Activated T-helper 1 cell treated with anti-CD3 and anti-CD28 coated beads, Interleukin-12 subunit alpha, Interleukin-12 subunit beta, Interleukin-2, Interleukin-4 antibody, amounts not matched to agents 30 ng/mL and 10 ng/mL and 1 ng/mL, durations not matched to agents 14 hours and 24 hours and 36 hours (primary cell): ENCODE data around the gene TMEM117. TPM values are rescaled to one million over a fixed set of nuclear protein-coding genes. Genes with fewer than 3 reads are reported as not detected.

Source experiments
- DNase-seq: peaks from one replicate; pipeline ENCODE4 v3.0.0; 2021; ENCODE audit warnings: low spot score
- H3K27ac Mint-ChIP-seq: one replicate; pipeline ENCODE4 v1.8.0; 2021; ENCODE audit warnings: mild to moderate bottlenecking, mixed read lengths
- H3K27me3 Mint-ChIP-seq: one replicate; pipeline ENCODE4 v1.8.0; 2022; ENCODE audit warnings: mild to moderate bottlenecking, moderate library complexity, mixed read lengths; ENCODE audit not compliant: insufficient read depth
- H3K36me3 Mint-ChIP-seq: one replicate; pipeline ENCODE4 v1.8.0; 2021; ENCODE audit warnings: low read depth, mixed read lengths
- H3K4me1 Mint-ChIP-seq: one replicate; pipeline ENCODE4 v1.8.0; 2021; ENCODE audit warnings: low read depth, mixed read lengths
- H3K4me3 Mint-ChIP-seq: one replicate; pipeline ENCODE4 v1.8.0; 2021; ENCODE audit warnings: mild to moderate bottlenecking, moderate library complexity, mixed read lengths
- H3K9me3 Mint-ChIP-seq: one replicate; pipeline ENCODE4 v1.8.0; 2021; ENCODE audit warnings: mixed read lengths
- intact Hi-C: fragments of 100-400 bp; cut with micrococcal nuclease; formaldehyde crosslinking; loops from one replicate; pipeline ENCODE4 v1.15.1; 2024
- total RNA-seq: library from RNA; stranded (reverse); gene quantifications from 2 replicates; pipeline ENCODE4 v1.2.3, GENCODE V29; 2022

The TMEM117 gene
- total RNA-seq, 1 donor from 2014 or later = 2.2 TPM

- no peaks in the 10 kb centered on the region for H3K27me3 Mint-ChIP-seq
- H3K4me1 Mint-ChIP-seq = no peaks in the 10 kb centered on the region
- DNase-seq = no peak
- no peak overlapping the region for H3K4me3 Mint-ChIP-seq
- H3K36me3 Mint-ChIP-seq = no peaks in the 10 kb centered on the region
- no peaks in the 10 kb centered on the region for H3K9me3 Mint-ChIP-seq
- H3K27ac Mint-ChIP-seq = no peak overlapping the region
- intact Hi-C loops = no loop called here
These were observed 292.3 kb downstream of the TMEM117 start for GRCh38 chr12:44127966-44128710.

DNA sequence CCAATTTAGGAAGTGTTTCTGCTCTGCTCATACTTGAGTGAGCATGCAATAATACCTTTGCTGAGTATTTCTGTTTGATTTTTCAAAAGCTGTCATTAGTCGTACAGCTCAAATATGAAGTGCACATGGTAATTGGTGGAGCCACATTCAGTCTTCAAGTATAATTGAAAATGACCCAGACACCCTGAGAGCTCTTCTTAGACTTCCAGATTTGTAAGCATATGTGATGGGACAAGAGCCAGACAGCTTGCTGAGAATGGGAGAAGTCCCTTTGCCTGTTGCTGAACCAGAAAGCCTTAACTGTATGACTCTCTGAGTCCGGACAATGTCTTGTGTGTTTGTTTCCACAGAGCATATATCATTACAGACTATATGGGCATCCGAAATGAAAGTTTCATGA, 307.3 kb downstream of the TMEM117 start:
- no peaks in the 10 kb centered on the region for H3K36me3 Mint-ChIP-seq
- H3K27ac Mint-ChIP-seq = no peak overlapping the region
- DNase-seq = no peak
- no peaks in the 10 kb centered on the region for H3K9me3 Mint-ChIP-seq
- intact Hi-C loops = no loop called here
- no peaks in the 10 kb centered on the region for H3K4me1 Mint-ChIP-seq
- no peaks in the 10 kb centered on the region for H3K27me3 Mint-ChIP-seq
- H3K4me3 Mint-ChIP-seq = no peak overlapping the region

- Mint-ChIP-seq H3K4me3 (no peak overlapping the region), H3K27ac (no peak overlapping the region), H3K4me1 (no peaks in the 10 kb centered on the region), H3K27me3 (no peaks in the 10 kb centered on the region), H3K9me3 (no peaks in the 10 kb centered on the region), H3K36me3 (no peaks in the 10 kb centered on the region)
- no peak for DNase-seq
- intact Hi-C loops = no loop called here
These were observed 313.1 kb downstream of the TMEM117 start for GRCh38 chr12:44148936-44149335.

- no peaks in the 10 kb centered on the region for H3K4me1 Mint-ChIP-seq
- no peaks in the 10 kb centered on the region for H3K27me3 Mint-ChIP-seq
- DNase-seq = no peak
- H3K9me3 Mint-ChIP-seq = no peaks in the 10 kb centered on the region
- H3K4me3 Mint-ChIP-seq = no peak overlapping the region
- H3K36me3 Mint-ChIP-seq = no peaks in the 10 kb centered on the region
- intact Hi-C loops = no loop called here
- H3K27ac Mint-ChIP-seq = no peak overlapping the region
These were observed 318.2 kb downstream of the TMEM117 start for GRCh38 chr12:44154128-44154527.

- Mint-ChIP-seq H3K27me3 (no peaks in the 10 kb centered on the region), H3K27ac (no peak overlapping the region), H3K9me3 (no peaks in the 10 kb centered on the region), H3K36me3 (no peaks in the 10 kb centered on the region), H3K4me3 (no peak overlapping the region), H3K4me1 (no peaks in the 10 kb centered on the region)
- intact Hi-C loops = no loop called here
- DNase-seq = no peak
These were observed 319.5 kb downstream of the TMEM117 start for GRCh38 chr12:44155358-44155757.

- Mint-ChIP-seq H3K27ac (no peak overlapping the region), H3K4me3 (no peak overlapping the region), H3K4me1 (no peaks in the 10 kb centered on the region), H3K9me3 (no peaks in the 10 kb centered on the region), H3K36me3 (no peaks in the 10 kb centered on the region), H3K27me3 (no peaks in the 10 kb centered on the region)
- intact Hi-C loops = no loop called here
- DNase-seq = no peak
These were observed 321.5 kb downstream of the TMEM117 start for GRCh38 chr12:44157359-44157758.

GRCh38 chr12:44158746-44159145, 322.9 kb downstream of the TMEM117 start:
- no peaks in the 10 kb centered on the region for H3K4me1 Mint-ChIP-seq
- H3K27ac Mint-ChIP-seq = no peak overlapping the region
- no peaks in the 10 kb centered on the region for H3K36me3 Mint-ChIP-seq
- H3K9me3 Mint-ChIP-seq = no peaks in the 10 kb centered on the region
- no peak for DNase-seq
- H3K27me3 Mint-ChIP-seq = no peaks in the 10 kb centered on the region
- no peak overlapping the region for H3K4me3 Mint-ChIP-seq
- intact Hi-C loops = no loop called here

DNA sequence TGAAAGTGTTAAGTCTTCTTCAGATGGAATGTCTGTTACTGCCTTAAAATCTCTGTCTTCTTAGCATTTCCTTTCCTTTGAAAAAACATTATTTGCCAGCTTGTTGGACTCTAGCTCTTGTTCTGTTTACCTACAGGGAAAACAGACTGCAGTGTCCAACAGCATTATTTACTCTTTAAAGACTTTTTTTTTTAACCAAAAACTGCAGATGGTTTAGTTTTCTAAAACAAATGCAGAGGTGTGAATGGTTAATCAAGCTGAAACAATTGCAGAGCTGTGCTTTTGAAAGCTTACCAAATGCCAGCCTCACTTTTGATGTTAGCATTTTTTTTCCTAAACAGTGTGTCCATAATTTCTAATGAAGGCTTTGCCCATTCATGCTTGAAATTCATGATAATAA, 323.3 kb downstream of the TMEM117 start:
- H3K9me3 Mint-ChIP-seq = no peaks in the 10 kb centered on the region
- H3K4me1 Mint-ChIP-seq = no peaks in the 10 kb centered on the region
- H3K4me3 Mint-ChIP-seq = no peak overlapping the region
- no peaks in the 10 kb centered on the region for H3K27me3 Mint-ChIP-seq
- no peak overlapping the region for H3K27ac Mint-ChIP-seq
- intact Hi-C loops = no loop called here
- H3K36me3 Mint-ChIP-seq = no peaks in the 10 kb centered on the region
- no peak for DNase-seq

DNA sequence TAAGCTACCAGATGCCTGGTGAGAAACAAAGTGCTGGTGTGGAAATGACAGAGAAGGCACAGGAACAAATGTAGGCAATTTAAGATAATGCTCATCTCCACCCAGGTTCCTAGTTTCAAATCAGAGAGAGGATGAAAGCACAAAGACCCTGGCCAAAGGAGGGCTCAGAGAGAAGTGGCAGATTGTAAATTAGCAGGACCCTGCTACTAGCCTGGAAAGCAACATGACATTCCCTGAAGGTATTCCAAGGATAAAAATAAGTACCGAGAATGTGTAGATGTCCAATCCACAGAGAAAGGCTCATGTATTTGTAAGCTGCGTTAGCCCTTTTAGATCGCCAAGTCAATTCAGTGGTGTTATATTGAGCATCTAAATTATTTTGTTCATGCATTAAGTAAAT, 324.0 kb downstream of the TMEM117 start:
- H3K4me3 Mint-ChIP-seq = no peak overlapping the region
- no peaks in the 10 kb centered on the region for H3K27me3 Mint-ChIP-seq
- no peaks in the 10 kb centered on the region for H3K4me1 Mint-ChIP-seq
- intact Hi-C loops = no loop called here
- no peaks in the 10 kb centered on the region for H3K9me3 Mint-ChIP-seq
- no peak for DNase-seq
- H3K36me3 Mint-ChIP-seq = no peaks in the 10 kb centered on the region
- no peak overlapping the region for H3K27ac Mint-ChIP-seq

- intact Hi-C loops = no loop called here
- no peak overlapping the region for H3K4me3 Mint-ChIP-seq
- no peaks in the 10 kb centered on the region for H3K4me1 Mint-ChIP-seq
- no peaks in the 10 kb centered on the region for H3K9me3 Mint-ChIP-seq
- H3K27ac Mint-ChIP-seq = no peak overlapping the region
- DNase-seq = no peak
- no peaks in the 10 kb centered on the region for H3K36me3 Mint-ChIP-seq
- H3K27me3 Mint-ChIP-seq = no peaks in the 10 kb centered on the region
These were observed 327.1 kb downstream of the TMEM117 start for GRCh38 chr12:44162961-44163360.

- Mint-ChIP-seq H3K9me3 (peaks cover 9% of the 10 kb centered on the region), H3K27ac (no peak overlapping the region), H3K4me1 (no peaks in the 10 kb centered on the region), H3K4me3 (no peak overlapping the region), H3K27me3 (no peaks in the 10 kb centered on the region), H3K36me3 (no peaks in the 10 kb centered on the region)
- intact Hi-C loops = no loop called here
- DNase-seq = no peak
These were observed 338.2 kb downstream of the TMEM117 start for GRCh38 chr12:44174053-44174452.

DNA sequence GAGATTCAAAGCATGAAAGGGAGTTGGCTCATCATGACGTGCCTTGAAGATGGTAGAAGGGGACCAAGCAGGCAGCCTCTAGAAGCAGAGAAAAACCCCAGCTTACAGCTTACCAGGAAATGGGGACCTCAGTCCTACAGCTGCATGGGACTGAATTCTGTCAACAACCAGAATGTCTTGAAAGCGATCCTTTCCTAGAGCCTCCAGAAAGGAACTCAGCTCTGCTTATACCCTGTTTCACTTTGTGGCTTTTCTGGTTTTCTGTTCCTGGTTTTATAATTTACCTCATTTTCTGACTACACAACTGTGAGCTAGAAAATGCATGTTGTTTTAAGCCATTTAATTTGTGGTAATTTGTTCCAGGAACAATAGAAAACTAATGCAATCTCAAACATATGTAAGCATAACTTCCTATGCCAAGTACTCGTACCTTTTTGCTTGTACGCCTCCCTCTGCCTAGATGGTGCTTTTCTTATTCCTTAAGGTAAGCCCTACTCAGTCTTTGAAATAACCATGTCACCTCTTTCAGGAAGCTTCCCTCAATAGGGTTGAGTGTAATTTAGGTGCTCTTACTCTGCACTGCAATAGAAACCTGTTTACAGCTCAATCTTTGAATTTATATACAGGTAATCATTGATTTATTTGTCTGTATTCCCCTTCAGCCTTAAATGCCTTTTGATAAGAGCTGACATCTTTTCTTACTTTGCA, 348.8 kb downstream of the TMEM117 start:
- Mint-ChIP-seq H3K9me3 (no peaks in the 10 kb centered on the region), H3K27ac (no peak overlapping the region), H3K27me3 (no peaks in the 10 kb centered on the region), H3K36me3 (no peaks in the 10 kb centered on the region), H3K4me3 (no peak overlapping the region), H3K4me1 (no peaks in the 10 kb centered on the region)
- intact Hi-C loops = no loop called here
- DNase-seq = no peak

DNA sequence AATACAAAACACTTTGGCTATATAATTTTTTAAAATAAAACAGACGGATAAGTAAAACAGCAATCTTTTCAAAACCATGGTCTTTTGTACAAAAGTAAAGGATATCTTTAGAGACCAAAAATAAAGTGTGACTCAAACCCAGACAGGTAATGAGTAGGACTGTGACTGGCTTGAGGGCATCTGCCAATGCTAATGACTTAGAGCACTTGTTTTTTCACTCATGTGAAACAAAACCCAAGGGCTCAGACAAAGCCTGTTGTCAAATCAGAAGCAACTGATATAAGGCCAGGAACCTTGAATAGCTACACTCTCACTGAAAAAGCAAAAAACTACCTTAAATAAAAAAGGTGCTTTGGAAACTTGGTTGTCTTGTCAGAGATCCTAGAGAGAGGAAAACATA, 357.4 kb downstream of the TMEM117 start:
- Mint-ChIP-seq H3K27me3 (no peaks in the 10 kb centered on the region), H3K36me3 (no peaks in the 10 kb centered on the region), H3K4me3 (no peak overlapping the region), H3K9me3 (no peaks in the 10 kb centered on the region), H3K27ac (no peak overlapping the region), H3K4me1 (no peaks in the 10 kb centered on the region)
- no peak for DNase-seq
- intact Hi-C loops = no loop called here
